ENCODE measurements around the gene GRM6. TPM values are rescaled to one million over a fixed set of nuclear protein-coding genes. Genes with fewer than 3 reads are reported as not detected.

The GRM6 gene
- polyA plus RNA-seq, 3 donors = not detected

DNA sequence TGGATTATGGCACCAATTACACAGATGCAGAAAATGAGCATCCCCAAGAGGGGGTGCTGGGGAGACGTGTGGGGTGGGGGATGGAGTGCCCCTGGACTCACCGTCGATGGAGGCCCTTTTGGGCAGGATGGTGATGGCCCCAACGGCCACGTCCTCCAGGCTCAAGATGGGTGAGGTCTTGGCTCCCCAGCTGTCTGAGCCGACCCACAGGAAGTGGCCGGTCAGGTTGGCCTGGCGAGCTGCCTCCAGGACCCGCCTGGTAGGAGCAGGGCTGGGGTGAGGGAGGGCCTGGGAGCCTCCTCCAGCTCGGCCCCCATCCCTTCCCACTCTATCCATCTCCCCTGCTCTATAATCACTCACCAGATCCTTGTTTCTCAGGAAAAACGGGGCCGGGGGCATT lies 4.6 kb downstream of the GRM6 start:
- peaks cover 23 to 33% (median 28%) of the 10 kb centered on the region in 3 donors for H3K27me3 Mint-ChIP-seq (ENCODE audit: low read depth in 3 of 3)
- no peak overlapping the region for H3K4me2 ChIP-seq (replicated peaks; ENCODE audit: extremely low read depth, low read length, poor library complexity, severe bottlenecking)
- no peaks in the 10 kb centered on the region for H3K36me3 Mint-ChIP-seq
- H2AFZ ChIP-seq (ENCODE audit: insufficient read depth, low read depth, low read length, poor library complexity, severe bottlenecking) = no peak overlapping the region
- H3K9me3 ChIP-seq (replicated peaks in 1 of 2; ENCODE audit: control insufficient read depth in 1 of 2, insufficient read depth in 1 of 2, low read length in 2 of 2) = peaks cover 61 to 70% of the 10 kb centered on the region in 2 donors
- no peak overlapping the region for H3K27ac Mint-ChIP-seq
- DNase-seq = no peak
- no peak overlapping the region for H3K4me3 ChIP-seq (replicated peaks in 1 of 3; ENCODE audit: low read depth in 2 of 3, low read length in 3 of 3)
- no peak overlapping the region for H3K27ac ChIP-seq (ENCODE audit: low read depth in 1 of 2, low read length in 2 of 2)
- no peak overlapping the region for H3K9ac ChIP-seq (ENCODE audit: insufficient read depth, low read length, poor library complexity, severe bottlenecking)
- peaks cover 0 to 27% of the 10 kb centered on the region in 2 donors for H3K27me3 ChIP-seq (ENCODE audit: control insufficient read depth in 2 of 2, insufficient read depth in 2 of 2, low read length in 2 of 2)
- no peaks in the 10 kb centered on the region for H3K36me3 ChIP-seq (replicated peaks in 1 of 2; ENCODE audit: control insufficient read depth in 1 of 2, insufficient read depth in 2 of 2, low read length in 2 of 2)
- H3K4me1 Mint-ChIP-seq = no peaks in the 10 kb centered on the region
- no peaks in the 10 kb centered on the region for H3K4me1 ChIP-seq (ENCODE audit: control insufficient read depth in 1 of 2, insufficient read depth in 2 of 2, low read length in 2 of 2)
- intact Hi-C loops (cut with micrococcal nuclease) = no loop called here
- TF ChIP-seq, protein P1, sequence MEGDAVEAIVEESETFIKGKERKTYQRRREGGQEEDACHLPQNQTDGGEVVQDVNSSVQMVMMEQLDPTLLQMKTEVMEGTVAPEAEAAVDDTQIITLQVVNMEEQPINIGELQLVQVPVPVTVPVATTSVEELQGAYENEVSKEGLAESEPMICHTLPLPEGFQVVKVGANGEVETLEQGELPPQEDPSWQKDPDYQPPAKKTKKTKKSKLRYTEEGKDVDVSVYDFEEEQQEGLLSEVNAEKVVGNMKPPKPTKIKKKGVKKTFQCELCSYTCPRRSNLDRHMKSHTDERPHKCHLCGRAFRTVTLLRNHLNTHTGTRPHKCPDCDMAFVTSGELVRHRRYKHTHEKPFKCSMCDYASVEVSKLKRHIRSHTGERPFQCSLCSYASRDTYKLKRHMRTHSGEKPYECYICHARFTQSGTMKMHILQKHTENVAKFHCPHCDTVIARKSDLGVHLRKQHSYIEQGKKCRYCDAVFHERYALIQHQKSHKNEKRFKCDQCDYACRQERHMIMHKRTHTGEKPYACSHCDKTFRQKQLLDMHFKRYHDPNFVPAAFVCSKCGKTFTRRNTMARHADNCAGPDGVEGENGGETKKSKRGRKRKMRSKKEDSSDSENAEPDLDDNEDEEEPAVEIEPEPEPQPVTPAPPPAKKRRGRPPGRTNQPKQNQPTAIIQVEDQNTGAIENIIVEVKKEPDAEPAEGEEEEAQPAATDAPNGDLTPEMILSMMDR (IDR thresholded peaks at IDR 0.05) = no peak
- H3K79me2 ChIP-seq (ENCODE audit: insufficient read depth, low read length) = no peaks in the 10 kb centered on the region
- H3K9me3 Mint-ChIP-seq = peaks cover 47 to 81% (median 67%) of the 10 kb centered on the region in 7 donors
- 88% methylated on average over 7 of the region's 12 CpGs for WGBS (ENCODE audit: insufficient coverage)
- H3K4me3 Mint-ChIP-seq = no peak overlapping the region
- H4K20me1 ChIP-seq (ENCODE audit: insufficient read depth, low read length) = no peaks in the 10 kb centered on the region

DNA sequence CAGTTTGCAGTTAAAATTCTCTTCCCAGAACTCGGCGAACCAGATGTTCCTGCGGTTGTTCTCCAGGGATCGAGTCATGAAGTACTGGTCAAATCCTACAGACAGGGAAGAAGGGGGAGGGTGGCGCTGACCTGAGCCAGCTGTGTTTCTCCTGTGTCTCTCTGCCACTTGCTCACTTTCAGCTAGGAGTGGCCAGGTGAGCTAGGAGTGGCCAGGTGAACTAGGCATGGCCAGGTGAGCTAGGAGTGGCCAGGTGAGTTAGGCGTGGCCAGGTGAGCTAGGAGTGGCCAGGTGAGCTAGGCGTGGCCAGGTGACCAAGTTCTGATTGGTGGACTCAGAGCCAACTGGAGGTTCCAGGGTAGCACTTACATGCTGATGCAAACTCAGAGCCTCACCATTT lies 5.8 kb downstream of the GRM6 start:
- Histone ChIP-seq H3K9me3 (replicated peaks in 1 of 2; ENCODE audit: control insufficient read depth in 1 of 2, insufficient read depth in 1 of 2, low read length in 2 of 2) (peaks cover 73 to 74% of the 10 kb centered on the region in 2 donors), H3K36me3 (replicated peaks in 1 of 2; ENCODE audit: control insufficient read depth in 1 of 2, insufficient read depth in 2 of 2, low read length in 2 of 2) (no peaks in the 10 kb centered on the region), H2AFZ (ENCODE audit: insufficient read depth, low read depth, low read length, poor library complexity, severe bottlenecking) (no peak overlapping the region), H3K27me3 (ENCODE audit: control insufficient read depth in 2 of 2, insufficient read depth in 2 of 2, low read length in 2 of 2) (peaks cover 0 to 20% of the 10 kb centered on the region in 2 donors), H3K79me2 (ENCODE audit: insufficient read depth, low read length) (no peaks in the 10 kb centered on the region), H3K4me2 (replicated peaks; ENCODE audit: extremely low read depth, low read length, poor library complexity, severe bottlenecking) (no peak overlapping the region), H3K4me1 (ENCODE audit: control insufficient read depth in 1 of 2, insufficient read depth in 2 of 2, low read length in 2 of 2) (no peaks in the 10 kb centered on the region), H3K4me3 (replicated peaks in 1 of 3; ENCODE audit: low read depth in 2 of 3, low read length in 3 of 3) (no peak overlapping the region), H3K9ac (ENCODE audit: insufficient read depth, low read length, poor library complexity, severe bottlenecking) (no peak overlapping the region), H4K20me1 (ENCODE audit: insufficient read depth, low read length) (no peaks in the 10 kb centered on the region), H3K27ac (ENCODE audit: low read depth in 1 of 2, low read length in 2 of 2) (no peak overlapping the region)
- DNase-seq = no peak
- intact Hi-C loops (cut with micrococcal nuclease) = no loop called here
- Mint-ChIP-seq H3K4me3 (no peak overlapping the region), H3K36me3 (no peaks in the 10 kb centered on the region), H3K27me3 (ENCODE audit: low read depth in 3 of 3) (peaks cover 18 to 24% (median 21%) of the 10 kb centered on the region in 3 donors), H3K9me3 (peaks cover 57 to 88% (median 78%) of the 10 kb centered on the region in 7 donors), H3K27ac (no peak overlapping the region), H3K4me1 (no peaks in the 10 kb centered on the region)
- TF ChIP-seq, protein P1 (IDR thresholded peaks at IDR 0.05) = no peak
- 96% methylated on average over 7 of the region's 7 CpGs for WGBS (ENCODE audit: insufficient coverage)

Data from CD14-positive monocyte (primary cell).